ENCODE data around the gene PTH1R. TPM values are rescaled to one million over a fixed set of nuclear protein-coding genes. Genes with fewer than 3 reads are reported as not detected.

The PTH1R gene
- total and polyA plus RNA-seq, 3 donors from 2014 or later: 8.4 to 11.3 (median 10.2) TPM

DNA sequence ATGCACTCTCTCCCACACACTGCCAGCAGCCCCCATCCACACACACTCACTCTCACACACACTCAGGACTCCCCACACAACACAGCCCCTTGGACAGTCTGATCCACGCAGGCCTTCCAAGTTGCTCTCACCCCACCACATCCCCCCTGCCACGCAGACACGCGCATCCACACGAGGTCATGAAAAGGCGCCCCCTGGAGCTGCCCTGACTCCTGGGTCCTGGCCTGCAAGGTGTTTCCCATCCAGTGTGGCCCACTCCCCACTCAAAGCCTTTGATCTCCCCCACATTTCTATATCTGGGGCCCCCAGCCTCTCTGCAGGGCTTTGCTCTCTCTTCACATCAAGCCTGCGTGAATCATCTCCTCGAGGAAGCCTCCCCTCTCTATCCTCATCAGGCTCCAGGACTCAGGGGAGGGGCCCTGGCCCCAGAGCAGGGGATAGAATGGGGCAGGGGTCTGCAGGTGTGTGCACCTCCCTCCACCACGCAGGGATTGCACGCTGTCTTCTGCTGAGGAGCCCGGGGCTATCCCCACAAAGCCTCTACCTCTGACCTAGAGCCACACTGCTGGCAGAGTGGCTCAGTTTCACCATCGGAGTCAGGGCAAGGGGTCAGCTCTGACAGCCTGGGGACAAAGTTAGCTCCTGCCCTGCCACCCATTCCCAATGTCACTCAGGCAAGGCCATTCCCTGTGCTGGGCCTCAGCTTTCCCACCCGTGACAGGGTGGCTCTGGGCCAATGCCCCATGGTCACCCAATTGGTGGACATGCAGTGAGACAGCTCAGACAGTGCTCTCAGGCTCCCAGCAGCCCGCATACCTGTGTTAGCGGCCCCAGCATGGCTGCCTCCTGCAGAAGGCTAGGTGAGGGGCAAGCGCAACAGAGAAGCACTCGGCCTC lies 20.7 kb upstream of the PTH1R start:
- H3K9me3 ChIP-seq: no peaks in the 10 kb centered on the region
- no peak overlapping the region for H3K27ac ChIP-seq
- 90 to 92% methylated on average over 12 to 17 of the region's 17 CpGs for WGBS, 2 donors
- intact Hi-C loops (cut with DNase I; ENCODE audit: low total_unique reads): no loop called here
- peaks cover 3% of the 10 kb centered on the region for H3K4me1 ChIP-seq
- TF ChIP-seq POLR2A (IDR thresholded peaks at IDR 0.05): no peak
- TF ChIP-seq, protein P1, sequence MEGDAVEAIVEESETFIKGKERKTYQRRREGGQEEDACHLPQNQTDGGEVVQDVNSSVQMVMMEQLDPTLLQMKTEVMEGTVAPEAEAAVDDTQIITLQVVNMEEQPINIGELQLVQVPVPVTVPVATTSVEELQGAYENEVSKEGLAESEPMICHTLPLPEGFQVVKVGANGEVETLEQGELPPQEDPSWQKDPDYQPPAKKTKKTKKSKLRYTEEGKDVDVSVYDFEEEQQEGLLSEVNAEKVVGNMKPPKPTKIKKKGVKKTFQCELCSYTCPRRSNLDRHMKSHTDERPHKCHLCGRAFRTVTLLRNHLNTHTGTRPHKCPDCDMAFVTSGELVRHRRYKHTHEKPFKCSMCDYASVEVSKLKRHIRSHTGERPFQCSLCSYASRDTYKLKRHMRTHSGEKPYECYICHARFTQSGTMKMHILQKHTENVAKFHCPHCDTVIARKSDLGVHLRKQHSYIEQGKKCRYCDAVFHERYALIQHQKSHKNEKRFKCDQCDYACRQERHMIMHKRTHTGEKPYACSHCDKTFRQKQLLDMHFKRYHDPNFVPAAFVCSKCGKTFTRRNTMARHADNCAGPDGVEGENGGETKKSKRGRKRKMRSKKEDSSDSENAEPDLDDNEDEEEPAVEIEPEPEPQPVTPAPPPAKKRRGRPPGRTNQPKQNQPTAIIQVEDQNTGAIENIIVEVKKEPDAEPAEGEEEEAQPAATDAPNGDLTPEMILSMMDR (IDR thresholded peaks at IDR 0.05): no peak
- H3K36me3 ChIP-seq (ENCODE audit: low read depth, missing control alignments): no peaks in the 10 kb centered on the region
- no peaks in the 10 kb centered on the region for H3K27me3 ChIP-seq
- H3K4me3 ChIP-seq: no peak overlapping the region
- DNase-seq: peak; percentile 7

DNA sequence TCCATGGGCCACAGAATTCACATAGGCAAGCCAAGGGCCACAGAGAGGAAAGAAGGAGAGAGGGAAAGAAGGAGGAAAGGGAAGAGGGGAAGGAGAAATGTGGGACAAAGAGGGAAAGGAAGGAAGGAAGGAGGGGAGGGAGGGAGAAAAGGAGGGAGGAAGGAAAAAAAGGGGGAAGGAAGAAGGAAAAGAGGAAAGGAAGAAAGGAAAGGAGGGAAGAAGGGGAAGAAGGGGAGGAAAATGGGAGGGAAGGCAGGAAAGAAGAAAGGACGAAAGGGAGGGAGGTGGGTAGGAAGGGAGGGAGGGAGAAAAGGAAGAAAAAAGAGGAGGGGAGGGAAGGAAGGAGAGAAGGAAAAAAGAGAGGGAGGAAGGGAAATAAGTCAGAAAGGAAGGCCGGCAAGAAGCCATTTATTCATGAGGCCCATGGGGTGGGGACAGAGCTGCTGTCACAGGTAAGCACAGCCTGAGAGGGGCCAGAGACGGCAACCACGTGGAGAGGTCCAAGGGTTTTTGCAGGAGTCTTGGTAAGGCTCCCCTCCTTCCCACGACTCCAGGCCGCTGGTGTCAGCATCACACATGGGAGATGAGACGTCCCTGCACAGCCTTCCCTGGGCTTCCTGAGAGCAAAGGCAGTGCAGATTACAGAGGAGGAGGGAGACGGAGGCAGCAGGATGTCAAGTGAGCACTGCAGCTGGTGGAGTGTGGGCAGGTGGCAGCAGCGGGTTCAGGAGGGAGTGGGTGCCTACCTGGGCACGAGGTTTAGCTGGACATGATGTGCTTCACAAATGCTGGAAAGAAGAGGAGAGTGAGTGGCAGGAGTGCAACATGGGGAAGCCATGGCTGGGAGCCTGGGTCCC lies 19.8 kb upstream of the PTH1R start:
- Histone ChIP-seq H3K4me3 (no peak overlapping the region), H3K27me3 (no peaks in the 10 kb centered on the region), H3K27ac (no peak overlapping the region), H3K9me3 (no peaks in the 10 kb centered on the region), H3K4me1 (peaks cover 5% of the 10 kb centered on the region), H3K36me3 (ENCODE audit: low read depth, missing control alignments) (no peaks in the 10 kb centered on the region)
- TF ChIP-seq, protein P1 (IDR thresholded peaks at IDR 0.05): no peak
- no peak for TF ChIP-seq POLR2A (IDR thresholded peaks at IDR 0.05)
- intact Hi-C loops (cut with DNase I; ENCODE audit: low total_unique reads): no loop called here
- 81 to 88% methylated on average over 7 to 10 of the region's 10 CpGs for WGBS, 2 donors
- DNase-seq: peak; percentile 9

DNA sequence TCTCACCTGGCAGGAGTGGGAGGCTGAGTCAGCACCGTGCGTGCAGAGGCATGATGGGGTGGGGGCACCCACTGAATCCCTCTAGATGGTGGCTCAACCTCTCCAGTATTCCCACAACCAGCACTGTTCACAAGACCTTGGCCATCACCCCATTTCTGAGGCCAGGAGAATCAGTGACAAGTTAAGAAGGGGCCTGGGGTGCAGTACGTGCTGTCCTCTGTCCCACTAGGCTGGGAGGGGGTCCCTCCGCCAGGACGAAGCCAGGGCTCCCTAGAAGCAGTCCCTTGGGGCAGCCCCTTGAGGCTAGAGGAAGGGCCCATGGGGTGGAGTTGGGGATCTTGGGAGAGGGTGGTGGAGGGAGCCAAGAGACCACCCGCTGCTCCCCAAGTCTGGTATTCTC lies 19.1 kb upstream of the PTH1R start:
- no peak for TF ChIP-seq POLR2A (IDR thresholded peaks at IDR 0.05)
- TF ChIP-seq, protein P1 (IDR thresholded peaks at IDR 0.05): no peak
- Histone ChIP-seq H3K27me3 (no peaks in the 10 kb centered on the region), H3K9me3 (no peaks in the 10 kb centered on the region), H3K36me3 (ENCODE audit: low read depth, missing control alignments) (no peaks in the 10 kb centered on the region), H3K27ac (no peak overlapping the region), H3K4me3 (no peak overlapping the region), H3K4me1 (peaks cover 5% of the 10 kb centered on the region)
- DNase-seq: peak; percentile 8
- intact Hi-C loops (cut with DNase I; ENCODE audit: low total_unique reads): no loop called here
- WGBS, 2 donors: 87 to 96% methylated on average over 3 to 6 of the region's 6 CpGs

DNA sequence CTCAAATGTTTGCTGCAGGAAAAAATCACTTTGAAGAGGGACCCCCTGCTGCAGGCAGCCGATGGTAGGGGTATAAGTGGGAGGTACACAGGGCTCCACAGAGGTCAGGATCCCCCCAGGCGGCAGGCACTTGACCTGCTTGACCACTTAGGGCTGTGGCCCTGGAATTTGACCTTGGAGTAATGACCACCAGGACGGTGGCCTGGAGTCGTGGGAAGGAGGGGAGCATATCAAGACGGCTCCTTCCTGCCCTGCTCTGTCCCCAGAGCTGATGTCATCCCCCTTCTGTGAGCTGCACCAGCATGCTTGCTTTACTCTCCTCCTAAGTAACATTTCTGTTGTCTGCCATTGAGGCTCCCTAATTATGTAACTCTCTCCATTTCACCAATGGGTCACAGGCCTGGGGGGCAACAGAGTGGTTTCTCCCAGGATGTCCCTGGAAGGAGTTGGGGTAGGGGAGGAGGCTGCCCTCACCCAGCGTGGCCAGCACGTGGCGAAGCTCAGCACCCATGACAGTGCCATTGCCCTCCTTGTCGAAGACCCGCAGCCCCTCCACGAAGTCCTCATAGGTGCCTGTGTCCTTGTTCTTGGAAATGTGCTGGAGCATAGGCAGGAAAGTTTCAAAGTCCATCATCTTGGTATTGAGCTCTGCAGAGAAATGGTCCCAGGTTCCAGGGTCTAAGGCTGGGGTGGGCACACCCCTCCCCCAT lies 18.4 kb upstream of the PTH1R start:
- H3K36me3 ChIP-seq (ENCODE audit: low read depth, missing control alignments): no peaks in the 10 kb centered on the region
- H3K4me3 ChIP-seq: no peak overlapping the region
- no peak for TF ChIP-seq POLR2A (IDR thresholded peaks at IDR 0.05)
- TF ChIP-seq, protein P1 (IDR thresholded peaks at IDR 0.05): no peak
- H3K27me3 ChIP-seq: no peaks in the 10 kb centered on the region
- intact Hi-C loops (cut with DNase I; ENCODE audit: low total_unique reads): no loop called here
- H3K9me3 ChIP-seq: no peaks in the 10 kb centered on the region
- H3K4me1 ChIP-seq: peaks cover 5% of the 10 kb centered on the region
- H3K27ac ChIP-seq: no peak overlapping the region
- 85 to 95% methylated on average over 10 to 11 of the region's 11 CpGs for whole genome bisulfite sequencing, 2 donors
- DNase-seq: peak; percentile 6

Data from testis (tissue), 3 donors.